Stimulated activated CD8-positive, alpha-beta memory T cell treated with anti-CD3 and anti-CD28 coated beads, Interleukin-12 subunit alpha, Interleukin-12 subunit beta, amount 100 ng/mL, for 24 hours (primary cell): ENCODE measurements around the gene CD200.
"Not testable (repeated sequence)": the region's sequence is repeated elsewhere in the genome, so short reads cannot be mapped to it uniquely, and the experiment has no call there.

Experiments
- DNase-seq: peaks from one replicate; pipeline ENCODE4 v3.0.0-alpha.2; 2020; ENCODE audit errors: extremely low read depth

The CD200 gene

GRCh38 chr3:112390783-112391641, 58.1 kb downstream of the CD200 start:
- DNase-seq, result no peak

GRCh38 chr3:112391648-112392047, 58.7 kb downstream of the CD200 start:
- DNase-seq, result no peak

GRCh38 chr3:112392393-112393359, 59.7 kb downstream of the CD200 start:
- DNase-seq, result no peak

GRCh38 chr3:112393360-112393728, 60.4 kb downstream of the CD200 start:
- no peak for DNase-seq

GRCh38 chr3:112394003-112394640, 61.2 kb downstream of the CD200 start:
- DNase-seq, result no peak

GRCh38 chr3:112395181-112395895, 62.4 kb downstream of the CD200 start:
- DNase-seq, result no peak

GRCh38 chr3:112395896-112396290, 62.9 kb downstream of the CD200 start:
- no peak for DNase-seq

GRCh38 chr3:112397556-112397955, 64.6 kb downstream of the CD200 start:
- no peak for DNase-seq

GRCh38 chr3:112399064-112399463, 66.1 kb downstream of the CD200 start:
- DNase-seq, result no peak

- not testable (repeated sequence) for DNase-seq
Measured at GRCh38 chr3:112399554-112399953, 66.6 kb downstream of the CD200 start.

GRCh38 chr3:112400317-112400716, 67.4 kb downstream of the CD200 start:
- not testable (repeated sequence) for DNase-seq

- no peak for DNase-seq
Measured at GRCh38 chr3:112401617-112402016, 68.7 kb downstream of the CD200 start.

GRCh38 chr3:112403103-112403502, 70.1 kb downstream of the CD200 start:
- DNase-seq, result no peak

GRCh38 chr3:112404924-112405549, 72.1 kb downstream of the CD200 start:
- DNase-seq, result not testable (repeated sequence)

GRCh38 chr3:112405845-112406244, 72.9 kb downstream of the CD200 start:
- no peak for DNase-seq

- DNase-seq, result no peak
Measured at GRCh38 chr3:112407214-112407887, 74.4 kb downstream of the CD200 start.

- no peak for DNase-seq
Measured at GRCh38 chr3:112407888-112408702, 75.1 kb downstream of the CD200 start.

- DNase-seq, result no peak
Measured at GRCh38 chr3:112409041-112409440, 76.1 kb downstream of the CD200 start.

- no peak for DNase-seq
Measured at GRCh38 chr3:112411425-112411824, 78.5 kb downstream of the CD200 start.
